ENCODE results near the gene RIMKLB.

GRCh38 chr12:8701046-8701660 lies 3.4 kb downstream of the RIMKLB start:
- TF ChIP-seq, protein P1, sequence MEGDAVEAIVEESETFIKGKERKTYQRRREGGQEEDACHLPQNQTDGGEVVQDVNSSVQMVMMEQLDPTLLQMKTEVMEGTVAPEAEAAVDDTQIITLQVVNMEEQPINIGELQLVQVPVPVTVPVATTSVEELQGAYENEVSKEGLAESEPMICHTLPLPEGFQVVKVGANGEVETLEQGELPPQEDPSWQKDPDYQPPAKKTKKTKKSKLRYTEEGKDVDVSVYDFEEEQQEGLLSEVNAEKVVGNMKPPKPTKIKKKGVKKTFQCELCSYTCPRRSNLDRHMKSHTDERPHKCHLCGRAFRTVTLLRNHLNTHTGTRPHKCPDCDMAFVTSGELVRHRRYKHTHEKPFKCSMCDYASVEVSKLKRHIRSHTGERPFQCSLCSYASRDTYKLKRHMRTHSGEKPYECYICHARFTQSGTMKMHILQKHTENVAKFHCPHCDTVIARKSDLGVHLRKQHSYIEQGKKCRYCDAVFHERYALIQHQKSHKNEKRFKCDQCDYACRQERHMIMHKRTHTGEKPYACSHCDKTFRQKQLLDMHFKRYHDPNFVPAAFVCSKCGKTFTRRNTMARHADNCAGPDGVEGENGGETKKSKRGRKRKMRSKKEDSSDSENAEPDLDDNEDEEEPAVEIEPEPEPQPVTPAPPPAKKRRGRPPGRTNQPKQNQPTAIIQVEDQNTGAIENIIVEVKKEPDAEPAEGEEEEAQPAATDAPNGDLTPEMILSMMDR (IDR thresholded peaks at IDR 0.05): no peak
- TF ChIP-seq EP300 (IDR thresholded peaks at IDR 0.05): no peak
